Measurements from ENCODE around the gene DOCK11. TPM values are rescaled to one million over a fixed set of nuclear protein-coding genes. Genes with fewer than 3 reads are reported as not detected.
"Not testable (repeated sequence)": the region's sequence is repeated elsewhere in the genome, so short reads cannot be mapped to it uniquely, and the experiment has no call there.

Gene DOCK11
- total and polyA plus RNA-seq, 2 donors (not counting 3 experiments of a cell fraction or from before 2014, with no cell fraction given), result 0.37 to 0.86 TPM

DNA sequence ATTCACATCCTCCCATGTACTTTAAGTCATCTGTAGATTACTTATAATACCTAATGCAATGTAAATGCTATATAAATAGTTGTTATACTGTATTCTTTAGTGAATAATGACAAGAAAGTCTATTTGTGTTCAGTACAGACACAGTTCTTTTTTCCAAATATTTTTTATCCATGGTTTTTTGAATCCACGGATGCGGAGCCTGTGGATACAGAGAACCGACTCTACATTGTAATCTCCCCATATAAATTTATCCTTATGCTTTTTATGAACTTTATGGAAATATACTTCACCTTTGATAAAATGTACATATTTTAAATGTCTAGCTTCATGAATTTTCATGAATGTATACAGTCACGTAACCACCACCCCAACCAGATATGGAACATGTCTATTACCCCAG, 88.2 kb downstream of the DOCK11 start:
- CTCF ChIA-PET, result no interaction called here
- H3K27ac ChIP-seq (ENCODE audit: insufficient read depth, low read depth, low read length), result no peak overlapping the region
- dilution Hi-C loops (cut with MboI; ENCODE audit: extremely low pct_ligation_motif_present, low sequenced_read_pairs) (no loop called here), intact Hi-C loops (cut with micrococcal nuclease) (no loop called here)
- H3K9me3 ChIP-seq (replicated peaks; ENCODE audit: control insufficient read depth, insufficient read depth, low read length), result no peaks in the 10 kb centered on the region
- no peak overlapping the region for H3K4me2 ChIP-seq (ENCODE audit: insufficient read depth, low read length)
- no peak overlapping the region for H3K4me3 ChIP-seq (replicated peaks in 1 of 3; ENCODE audit: insufficient read depth in 1 of 3, low read depth in 1 of 3, low read length in 3 of 3)
- H3K27me3 ChIP-seq (ENCODE audit: control insufficient read depth in 2 of 2, insufficient read depth in 2 of 2, low read length in 2 of 2), result no peaks in the 10 kb centered on the region
- TF ChIP-seq MYC (IDR thresholded peaks at IDR 0.05; ENCODE audit: low read depth, low read length), result no peak
- no peak for TF ChIP-seq POLR2A (IDR thresholded peaks at IDR 0.05; ENCODE audit: low read depth, low read length)
- TF ChIP-seq GATA2 (IDR thresholded peaks at IDR 0.05; ENCODE audit: insufficient read depth, insufficient read length, low read depth, low read length), result no peak
- TF ChIP-seq FOS (IDR thresholded peaks at IDR 0.05; ENCODE audit: borderline replicate concordance, insufficient read depth, low read length), result no peak
- TF ChIP-seq JUN (IDR thresholded peaks at IDR 0.05; ENCODE audit: borderline replicate concordance, insufficient read depth, insufficient read length, low read depth), result no peak
- TF ChIP-seq, protein P1, sequence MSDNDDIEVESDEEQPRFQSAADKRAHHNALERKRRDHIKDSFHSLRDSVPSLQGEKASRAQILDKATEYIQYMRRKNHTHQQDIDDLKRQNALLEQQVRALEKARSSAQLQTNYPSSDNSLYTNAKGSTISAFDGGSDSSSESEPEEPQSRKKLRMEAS (IDR thresholded peaks at IDR 0.05; ENCODE audit: insufficient read depth, insufficient read length), result no peak
- no peak for TF ChIP-seq POLR2AphosphoS5 (IDR thresholded peaks at IDR 0.05; ENCODE audit: insufficient read depth, low read depth, low read length)
- no peak for TF ChIP-seq EZH2 (IDR thresholded peaks at IDR 0.05; ENCODE audit: borderline replicate concordance, low read depth, low read length, severe bottlenecking)
- H3K4me1 ChIP-seq (ENCODE audit: control insufficient read depth, extremely low read depth, insufficient read depth, low read length), result no peaks in the 10 kb centered on the region
- POLR2A ChIA-PET, result no interaction called here
- H2AFZ ChIP-seq (ENCODE audit: low read depth, low read length), result no peak overlapping the region
- no peaks in the 10 kb centered on the region for H3K36me3 ChIP-seq (ENCODE audit: control insufficient read depth in 2 of 2, extremely low read depth in 1 of 2, insufficient read depth in 2 of 2, low read length in 2 of 2)
- no peak overlapping the region for H3K9ac ChIP-seq (replicated peaks; ENCODE audit: extremely low read depth, insufficient read depth, low read length)
- no peaks in the 10 kb centered on the region for H3K79me2 ChIP-seq (ENCODE audit: control insufficient read depth, insufficient read depth, low read length)
- no peak for DNase-seq (ENCODE audit: low read depth, low spot score)
- FAIRE-seq, result no peak
- H4K20me1 ChIP-seq (replicated peaks; ENCODE audit: control insufficient read depth, extremely low read depth, insufficient read depth, low read length), result no peaks in the 10 kb centered on the region
- no peaks in the 10 kb centered on the region for H3K9me1 ChIP-seq (replicated peaks; ENCODE audit: control insufficient read depth, extremely low read depth, insufficient read depth, low read length)
- no TSS peak for BruUV-seq (replicated peaks)

DNA sequence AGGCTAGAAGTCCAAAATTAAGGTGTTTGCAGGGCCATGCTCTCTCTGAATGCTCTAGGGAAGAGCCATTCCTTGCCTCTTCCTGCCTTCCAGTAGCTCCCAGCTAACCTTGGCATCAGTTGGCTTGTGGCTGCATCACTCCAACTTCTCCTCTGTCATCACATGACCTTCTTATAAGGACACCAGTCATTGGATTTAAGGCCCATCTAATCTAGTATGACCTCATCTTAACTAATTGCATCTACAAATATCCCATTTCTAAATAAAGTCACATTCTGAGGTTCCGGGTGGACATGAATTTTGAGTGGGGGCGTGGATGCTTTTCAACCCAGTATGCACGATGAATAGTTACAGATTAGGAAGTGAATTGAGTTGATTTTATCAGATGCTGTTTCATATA, 89.7 kb downstream of the DOCK11 start:
- no peak overlapping the region for H3K27ac ChIP-seq (ENCODE audit: insufficient read depth, low read depth, low read length)
- no peak for TF ChIP-seq MYC (IDR thresholded peaks at IDR 0.05; ENCODE audit: low read depth, low read length)
- TF ChIP-seq, protein P1 (IDR thresholded peaks at IDR 0.05; ENCODE audit: insufficient read depth, insufficient read length), result no peak
- no peak for TF ChIP-seq GATA2 (IDR thresholded peaks at IDR 0.05; ENCODE audit: insufficient read depth, insufficient read length, low read depth, low read length)
- TF ChIP-seq FOS (IDR thresholded peaks at IDR 0.05; ENCODE audit: borderline replicate concordance, insufficient read depth, low read length), result no peak
- no peaks in the 10 kb centered on the region for H3K79me2 ChIP-seq (ENCODE audit: control insufficient read depth, insufficient read depth, low read length)
- H3K27me3 ChIP-seq (ENCODE audit: control insufficient read depth in 2 of 2, insufficient read depth in 2 of 2, low read length in 2 of 2), result no peaks in the 10 kb centered on the region
- dilution Hi-C loops (cut with MboI; ENCODE audit: extremely low pct_ligation_motif_present, low sequenced_read_pairs) (no loop called here), intact Hi-C loops (cut with micrococcal nuclease) (no loop called here)
- no peaks in the 10 kb centered on the region for H3K4me1 ChIP-seq (ENCODE audit: control insufficient read depth, extremely low read depth, insufficient read depth, low read length)
- no peaks in the 10 kb centered on the region for H3K9me1 ChIP-seq (replicated peaks; ENCODE audit: control insufficient read depth, extremely low read depth, insufficient read depth, low read length)
- no TSS peak for BruUV-seq (replicated peaks)
- no peak overlapping the region for H3K4me3 ChIP-seq (replicated peaks in 1 of 3; ENCODE audit: insufficient read depth in 1 of 3, low read depth in 1 of 3, low read length in 3 of 3)
- H4K20me1 ChIP-seq (replicated peaks; ENCODE audit: control insufficient read depth, extremely low read depth, insufficient read depth, low read length), result no peaks in the 10 kb centered on the region
- no peaks in the 10 kb centered on the region for H3K9me3 ChIP-seq (replicated peaks; ENCODE audit: control insufficient read depth, insufficient read depth, low read length)
- no peak for DNase-seq (ENCODE audit: low read depth, low spot score)
- CTCF ChIA-PET, result no interaction called here
- no peaks in the 10 kb centered on the region for H3K36me3 ChIP-seq (ENCODE audit: control insufficient read depth in 2 of 2, extremely low read depth in 1 of 2, insufficient read depth in 2 of 2, low read length in 2 of 2)
- H3K4me2 ChIP-seq (ENCODE audit: insufficient read depth, low read length), result no peak overlapping the region
- H2AFZ ChIP-seq (ENCODE audit: low read depth, low read length), result no peak overlapping the region
- H3K9ac ChIP-seq (replicated peaks; ENCODE audit: extremely low read depth, insufficient read depth, low read length), result no peak overlapping the region
- POLR2A ChIA-PET, result no interaction called here
- FAIRE-seq, result no peak

DNA sequence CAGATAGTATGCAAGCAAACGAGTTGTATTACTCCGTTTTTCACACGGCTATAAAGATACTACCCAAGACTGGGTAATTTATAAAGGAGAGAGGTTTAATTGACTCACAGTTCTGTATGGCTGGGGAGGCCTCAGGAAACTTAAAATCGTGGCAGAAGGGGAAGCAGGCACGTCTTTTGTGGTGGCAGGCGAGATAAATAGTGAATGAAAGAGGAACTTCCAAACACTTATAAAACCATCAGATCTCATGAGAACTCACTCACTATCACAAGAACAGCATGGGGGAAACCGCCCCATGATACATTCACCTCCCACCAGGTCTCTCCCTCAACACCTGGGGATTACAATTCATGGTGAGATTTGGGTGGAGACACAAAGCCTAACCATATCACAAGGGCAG, 90.6 kb downstream of the DOCK11 start:
- BruUV-seq (replicated peaks); DNase-seq (ENCODE audit: low read depth, low spot score): not testable (repeated sequence)

More for the DNA sequence above, 90.6 kb downstream of the DOCK11 start:
- H3K4me2 ChIP-seq (ENCODE audit: insufficient read depth, low read length); H3K4me3 ChIP-seq (replicated peaks in 1 of 3; ENCODE audit: insufficient read depth in 1 of 3, low read depth in 1 of 3, low read length in 3 of 3); H3K9me1 ChIP-seq (replicated peaks; ENCODE audit: control insufficient read depth, extremely low read depth, insufficient read depth, low read length); H3K4me1 ChIP-seq (ENCODE audit: control insufficient read depth, extremely low read depth, insufficient read depth, low read length); dilution Hi-C loops (cut with MboI; ENCODE audit: extremely low pct_ligation_motif_present, low sequenced_read_pairs); H3K36me3 ChIP-seq (ENCODE audit: control insufficient read depth in 2 of 2, extremely low read depth in 1 of 2, insufficient read depth in 2 of 2, low read length in 2 of 2); H2AFZ ChIP-seq (ENCODE audit: low read depth, low read length); H3K79me2 ChIP-seq (ENCODE audit: control insufficient read depth, insufficient read depth, low read length); H3K9ac ChIP-seq (replicated peaks; ENCODE audit: extremely low read depth, insufficient read depth, low read length); POLR2A ChIA-PET; FAIRE-seq; H3K9me3 ChIP-seq (replicated peaks; ENCODE audit: control insufficient read depth, insufficient read depth, low read length); H3K27ac ChIP-seq (ENCODE audit: insufficient read depth, low read depth, low read length); H3K27me3 ChIP-seq (ENCODE audit: control insufficient read depth in 2 of 2, insufficient read depth in 2 of 2, low read length in 2 of 2); H4K20me1 ChIP-seq (replicated peaks; ENCODE audit: control insufficient read depth, extremely low read depth, insufficient read depth, low read length); intact Hi-C loops (cut with micrococcal nuclease): not testable (repeated sequence)
- CTCF ChIA-PET, result interaction anchor here (1.3 kb wide), 1 partner anchor 15 kb away, joined by 4 read pairs; no protein-coding TSS in a partner anchor
